ENCODE data around the gene CYP27C1. TPM values are rescaled to one million over a fixed set of nuclear protein-coding genes. Genes with fewer than 3 reads are reported as not detected.

Gene CYP27C1
- total RNA-seq, 1 donor from 2014 or later = 3.0 TPM

GRCh38 chr2:127138281-127138680 is 81.8 kb downstream of the CYP27C1 start:
- TF ChIP-seq EZH2phosphoT487 (IDR thresholded peaks at IDR 0.05) (no peak), CTCF (IDR thresholded peaks at IDR 0.05) (no peak), EZH2 (IDR thresholded peaks at IDR 0.05) (no peak)
- no peak overlapping the region for H3K9ac ChIP-seq
- no peak overlapping the region for H3K4me3 ChIP-seq
- H3K27ac ChIP-seq = no peak overlapping the region
- no peaks in the 10 kb centered on the region for H3K79me2 ChIP-seq (ENCODE audit: low read depth)
- H3K4me2 ChIP-seq = no peak overlapping the region
- no peaks in the 10 kb centered on the region for H3K4me1 Mint-ChIP-seq
- no peaks in the 10 kb centered on the region for H3K4me1 ChIP-seq
- H3K27ac Mint-ChIP-seq = no peak overlapping the region
- H3K4me3 Mint-ChIP-seq = no peak overlapping the region
- H3F3A ChIP-seq (ENCODE audit: low read depth) = no peaks in the 10 kb centered on the region
- no peak for DNase-seq (ENCODE audit: low spot score)
- no peaks in the 10 kb centered on the region for H3K9me3 ChIP-seq (ENCODE audit: low read depth)
- no peaks in the 10 kb centered on the region for H3K36me3 ChIP-seq
- H3K27me3 ChIP-seq = no peaks in the 10 kb centered on the region
- H3K9me3 Mint-ChIP-seq = peaks cover 9% of the 10 kb centered on the region
- no peak overlapping the region for H2AFZ ChIP-seq (replicated peaks)
- no peaks in the 10 kb centered on the region for H4K20me1 ChIP-seq (ENCODE audit: low read depth)
- no peaks in the 10 kb centered on the region for H3K36me3 Mint-ChIP-seq
- peaks cover 7% of the 10 kb centered on the region for H3K27me3 Mint-ChIP-seq (ENCODE audit: insufficient read depth, low read depth)

GRCh38 chr2:127137741-127138140 is 82.4 kb downstream of the CYP27C1 start:
- H3K36me3 ChIP-seq = no peaks in the 10 kb centered on the region
- no peaks in the 10 kb centered on the region for H3F3A ChIP-seq (ENCODE audit: low read depth)
- Mint-ChIP-seq H3K9me3 (peaks cover 9% of the 10 kb centered on the region), H3K27ac (no peak overlapping the region), H3K4me3 (no peak overlapping the region), H3K4me1 (no peaks in the 10 kb centered on the region), H3K27me3 (ENCODE audit: insufficient read depth, low read depth) (peaks cover 6% of the 10 kb centered on the region), H3K36me3 (peaks cover 2% of the 10 kb centered on the region)
- H3K4me3 ChIP-seq = no peak overlapping the region
- no peak overlapping the region for H3K9ac ChIP-seq
- no peak for DNase-seq (ENCODE audit: low spot score)
- no peak overlapping the region for H2AFZ ChIP-seq (replicated peaks)
- no peaks in the 10 kb centered on the region for H4K20me1 ChIP-seq (ENCODE audit: low read depth)
- H3K9me3 ChIP-seq (ENCODE audit: low read depth) = no peaks in the 10 kb centered on the region
- no peak for TF ChIP-seq EZH2phosphoT487 (IDR thresholded peaks at IDR 0.05)
- TF ChIP-seq EZH2 (IDR thresholded peaks at IDR 0.05) = no peak
- TF ChIP-seq CTCF (IDR thresholded peaks at IDR 0.05) = no peak
- H3K4me1 ChIP-seq = no peaks in the 10 kb centered on the region
- H3K79me2 ChIP-seq (ENCODE audit: low read depth) = no peaks in the 10 kb centered on the region
- no peaks in the 10 kb centered on the region for H3K27me3 ChIP-seq
- H3K4me2 ChIP-seq = no peak overlapping the region
- no peak overlapping the region for H3K27ac ChIP-seq

- H3K36me3 Mint-ChIP-seq = peaks cover 2% of the 10 kb centered on the region
Observed at GRCh38 chr2:127137225-127137624, 82.9 kb downstream of the CYP27C1 start.

More at GRCh38 chr2:127137225-127137624, 82.9 kb downstream of the CYP27C1 start:
- Histone ChIP-seq H3K27me3 (no peaks in the 10 kb centered on the region), H3K36me3 (no peaks in the 10 kb centered on the region), H3K4me2 (no peak overlapping the region), H3F3A (ENCODE audit: low read depth) (no peaks in the 10 kb centered on the region), H3K79me2 (ENCODE audit: low read depth) (no peaks in the 10 kb centered on the region), H2AFZ (replicated peaks) (no peak overlapping the region), H3K4me1 (no peaks in the 10 kb centered on the region), H3K4me3 (no peak overlapping the region), H3K27ac (no peak overlapping the region), H4K20me1 (ENCODE audit: low read depth) (no peaks in the 10 kb centered on the region), H3K9ac (no peak overlapping the region), H3K9me3 (ENCODE audit: low read depth) (no peaks in the 10 kb centered on the region)
- H3K9me3 Mint-ChIP-seq = peaks cover 9% of the 10 kb centered on the region
- no peaks in the 10 kb centered on the region for H3K4me1 Mint-ChIP-seq
- TF ChIP-seq EZH2 (IDR thresholded peaks at IDR 0.05) = no peak
- no peak for TF ChIP-seq CTCF (IDR thresholded peaks at IDR 0.05)
- TF ChIP-seq EZH2phosphoT487 (IDR thresholded peaks at IDR 0.05) = no peak
- H3K4me3 Mint-ChIP-seq = no peak overlapping the region
- DNase-seq (ENCODE audit: low spot score) = no peak
- no peak overlapping the region for H3K27ac Mint-ChIP-seq
- peaks cover 6% of the 10 kb centered on the region for H3K27me3 Mint-ChIP-seq (ENCODE audit: insufficient read depth, low read depth)
